Left renal pelvis (tissue), 4 donors: ENCODE data around the gene MS4A4A. TPM values are rescaled to one million over a fixed set of nuclear protein-coding genes. Genes with fewer than 3 reads are reported as not detected.

Source experiments
- DNase-seq, 4 donors: peaks; one replicate each; pipeline ENCODE4 v3.0.0-alpha.2; 2013; ENCODE audit warnings: low read depth in 4 of 4, low spot score in 3 of 4
- polyA plus RNA-seq, 4 donors: library from polyadenylated mRNA; unstranded; fragments of 120-200 nt; gene quantifications; one replicate each; pipeline ENCODE4 v1.2.1, GENCODE V29; 2013; ENCODE audit not compliant: insufficient read length in 4 of 4

The MS4A4A gene
- polyA plus RNA-seq, 4 donors, result 5.9 to 15.3 (median 8.3) TPM

DNA sequence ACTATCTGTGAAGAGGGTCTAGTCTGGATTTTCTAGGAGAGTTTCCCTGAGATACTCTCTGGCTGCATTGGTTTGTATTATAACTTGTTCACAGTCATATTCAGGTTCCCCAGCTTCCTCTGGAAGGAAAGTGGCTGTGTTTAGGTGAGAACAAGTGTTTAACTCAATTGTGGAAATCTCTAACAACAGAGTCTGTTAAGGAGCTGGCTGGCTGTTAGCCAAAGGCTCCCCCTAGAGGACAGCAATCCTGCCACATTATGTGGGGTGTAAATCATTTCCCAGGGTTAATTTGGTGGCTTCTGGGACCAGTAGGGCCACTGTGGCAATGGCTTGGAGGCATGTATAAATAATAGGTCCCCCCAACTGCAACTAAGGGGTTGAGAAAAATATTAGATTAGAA, 65.0 kb downstream of the MS4A4A start:
- DNase-seq, result no peak

- DNase-seq, result no peak
These were observed 66.8 kb downstream of the MS4A4A start for GRCh38 chr11:60347084-60347797.

DNA sequence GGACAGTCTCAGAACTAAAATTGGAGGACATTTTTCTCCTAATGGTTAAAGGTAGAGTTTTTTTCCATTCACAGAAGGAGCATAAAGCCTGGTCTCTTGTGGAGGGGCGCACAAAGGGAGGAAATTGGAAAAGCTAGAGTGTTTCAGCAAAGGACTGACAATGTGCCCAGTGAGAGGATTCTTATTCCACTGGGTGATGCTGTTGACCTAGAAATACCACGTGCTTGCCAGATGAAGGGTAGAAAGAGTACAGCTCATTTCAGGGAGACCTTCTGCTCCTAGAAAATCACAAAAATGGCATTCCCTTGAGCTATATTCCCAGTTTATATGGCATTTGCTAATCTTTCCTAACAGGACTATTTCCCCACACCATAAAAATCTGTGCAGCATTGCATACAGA, 67.7 kb downstream of the MS4A4A start:
- DNase-seq, result no peak

GRCh38 chr11:60349990-60350389, 69.5 kb downstream of the MS4A4A start:
- DNase-seq, result no peak

DNA sequence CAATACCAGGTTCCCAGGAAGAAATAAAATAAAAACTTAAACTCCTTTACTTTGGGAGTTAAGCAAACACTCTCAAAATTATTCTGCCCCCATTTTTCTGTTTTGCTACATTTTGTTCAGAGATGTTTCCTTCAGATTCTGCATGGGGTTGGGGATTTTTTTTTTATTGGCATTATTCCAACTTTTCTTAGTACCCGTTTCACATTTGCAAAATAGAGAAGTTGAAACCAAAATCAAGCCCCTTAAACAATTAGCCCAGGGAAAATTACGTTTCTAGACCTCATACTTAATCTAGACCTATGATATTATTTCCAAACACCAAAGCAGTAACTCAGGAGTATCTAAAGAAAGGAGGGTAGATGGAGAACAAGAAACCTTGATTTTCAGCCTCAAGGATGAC, 77.3 kb downstream of the MS4A4A start:
- DNase-seq, result no peak

Other genes starting within 250 kb of the MS4A4A start
- not detected for gene OOSP2, start 240.3 kb upstream of the MS4A4A start, polyA plus RNA-seq
- 1 to 10 TPM in 1 of 4 donors, under 1 TPM in 3; 0.26 to 1.3 (median 0.53) TPM for gene MS4A3, start 224.0 kb upstream of the MS4A4A start, polyA plus RNA-seq
- under 1 TPM in 2 of 4 donors, not detected in 2; 0.04 to 0.15 TPM for gene MS4A2, start 192.0 kb upstream of the MS4A4A start, polyA plus RNA-seq
- gene MS4A6A, start 97.6 kb upstream of the MS4A4A start, polyA plus RNA-seq, result 10 to 100 TPM; 15.7 to 33.9 (median 17.0) TPM
- 1 to 10 TPM in 3 of 4 donors, under 1 TPM in 1; 0.83 to 1.4 (median 1.2) TPM for gene MS4A4E, start 37.5 kb upstream of the MS4A4A start, polyA plus RNA-seq
- not detected for gene MS4A6E, start 46.6 kb downstream of the MS4A4A start, polyA plus RNA-seq
- gene MS4A7, start 97.9 kb downstream of the MS4A4A start, polyA plus RNA-seq, result 10 to 100 TPM in 1 of 4 donors, 1 to 10 TPM in 3; 4.9 to 11.1 (median 5.3) TPM
- gene MS4A14, start 115.8 kb downstream of the MS4A4A start, polyA plus RNA-seq, result under 1 TPM; 0.30 to 0.96 (median 0.36) TPM
- not detected for gene MS4A5, start 148.9 kb downstream of the MS4A4A start, polyA plus RNA-seq
- 1 to 10 TPM in 1 of 4 donors, under 1 TPM in 2, not detected in 1; 0.34 to 2.4 (median 0.37) TPM for gene MS4A1, start 175.2 kb downstream of the MS4A4A start, polyA plus RNA-seq
- not detected for gene MS4A12, start 212.1 kb downstream of the MS4A4A start, polyA plus RNA-seq
- not detected for gene MS4A13, start 234.7 kb downstream of the MS4A4A start, polyA plus RNA-seq